ENCODE measurements around the gene POMT1. TPM values are rescaled to one million over a fixed set of nuclear protein-coding genes. Genes with fewer than 3 reads are reported as not detected.

Gene POMT1
- total RNA-seq, 1 donor from 2014 or later = 31.1 TPM

- Histone ChIP-seq H4K20me1 (ENCODE audit: low read depth) (no peaks in the 10 kb centered on the region), H3K27me3 (no peaks in the 10 kb centered on the region), H3K4me1 (no peaks in the 10 kb centered on the region), H3K27ac (no peak overlapping the region), H3K9ac (no peak overlapping the region), H3K79me2 (ENCODE audit: low read depth) (no peaks in the 10 kb centered on the region), H3K4me2 (no peak overlapping the region), H3K36me3 (peaks cover 3% of the 10 kb centered on the region), H3F3A (ENCODE audit: low read depth) (no peaks in the 10 kb centered on the region), H3K4me3 (no peak overlapping the region), H3K9me3 (ENCODE audit: low read depth) (peaks cover 5% of the 10 kb centered on the region), H2AFZ (replicated peaks) (no peak overlapping the region)
- H3K27ac Mint-ChIP-seq = no peak overlapping the region
- no peak overlapping the region for H3K4me3 Mint-ChIP-seq
- H3K4me1 Mint-ChIP-seq = no peaks in the 10 kb centered on the region
- H3K36me3 Mint-ChIP-seq = peaks cover 8% of the 10 kb centered on the region
- TF ChIP-seq EZH2phosphoT487 (IDR thresholded peaks at IDR 0.05) = no peak
- TF ChIP-seq EZH2 (IDR thresholded peaks at IDR 0.05) = no peak
- TF ChIP-seq, protein P1, sequence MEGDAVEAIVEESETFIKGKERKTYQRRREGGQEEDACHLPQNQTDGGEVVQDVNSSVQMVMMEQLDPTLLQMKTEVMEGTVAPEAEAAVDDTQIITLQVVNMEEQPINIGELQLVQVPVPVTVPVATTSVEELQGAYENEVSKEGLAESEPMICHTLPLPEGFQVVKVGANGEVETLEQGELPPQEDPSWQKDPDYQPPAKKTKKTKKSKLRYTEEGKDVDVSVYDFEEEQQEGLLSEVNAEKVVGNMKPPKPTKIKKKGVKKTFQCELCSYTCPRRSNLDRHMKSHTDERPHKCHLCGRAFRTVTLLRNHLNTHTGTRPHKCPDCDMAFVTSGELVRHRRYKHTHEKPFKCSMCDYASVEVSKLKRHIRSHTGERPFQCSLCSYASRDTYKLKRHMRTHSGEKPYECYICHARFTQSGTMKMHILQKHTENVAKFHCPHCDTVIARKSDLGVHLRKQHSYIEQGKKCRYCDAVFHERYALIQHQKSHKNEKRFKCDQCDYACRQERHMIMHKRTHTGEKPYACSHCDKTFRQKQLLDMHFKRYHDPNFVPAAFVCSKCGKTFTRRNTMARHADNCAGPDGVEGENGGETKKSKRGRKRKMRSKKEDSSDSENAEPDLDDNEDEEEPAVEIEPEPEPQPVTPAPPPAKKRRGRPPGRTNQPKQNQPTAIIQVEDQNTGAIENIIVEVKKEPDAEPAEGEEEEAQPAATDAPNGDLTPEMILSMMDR (IDR thresholded peaks at IDR 0.05) = no peak
- peaks cover 16% of the 10 kb centered on the region for H3K9me3 Mint-ChIP-seq
- no peak for DNase-seq (ENCODE audit: low spot score)
- H3K27me3 Mint-ChIP-seq (ENCODE audit: insufficient read depth, low read depth) = no peaks in the 10 kb centered on the region
Observed at GRCh38 chr9:131565369-131565768, 62.7 kb downstream of the POMT1 start.

GRCh38 chr9:131566158-131566557 is 63.4 kb downstream of the POMT1 start:
- H3F3A ChIP-seq (ENCODE audit: low read depth) = no peaks in the 10 kb centered on the region
- Mint-ChIP-seq H3K27me3 (ENCODE audit: insufficient read depth, low read depth) (no peaks in the 10 kb centered on the region), H3K9me3 (peaks cover 16% of the 10 kb centered on the region), H3K4me1 (no peaks in the 10 kb centered on the region), H3K4me3 (no peak overlapping the region), H3K27ac (no peak overlapping the region), H3K36me3 (peaks cover 9% of the 10 kb centered on the region)
- no peaks in the 10 kb centered on the region for H3K4me1 ChIP-seq
- H3K27me3 ChIP-seq = no peaks in the 10 kb centered on the region
- no peaks in the 10 kb centered on the region for H4K20me1 ChIP-seq (ENCODE audit: low read depth)
- no peak overlapping the region for H3K4me3 ChIP-seq
- no peak overlapping the region for H3K9ac ChIP-seq
- H3K4me2 ChIP-seq = no peak overlapping the region
- H3K36me3 ChIP-seq = no peaks in the 10 kb centered on the region
- no peak overlapping the region for H3K27ac ChIP-seq
- no peak for TF ChIP-seq EZH2 (IDR thresholded peaks at IDR 0.05)
- TF ChIP-seq, protein P1 (IDR thresholded peaks at IDR 0.05) = no peak
- TF ChIP-seq EZH2phosphoT487 (IDR thresholded peaks at IDR 0.05) = no peak
- H3K79me2 ChIP-seq (ENCODE audit: low read depth) = no peaks in the 10 kb centered on the region
- no peak for DNase-seq (ENCODE audit: low spot score)
- H2AFZ ChIP-seq (replicated peaks) = no peak overlapping the region
- H3K9me3 ChIP-seq (ENCODE audit: low read depth) = no peaks in the 10 kb centered on the region

DNA sequence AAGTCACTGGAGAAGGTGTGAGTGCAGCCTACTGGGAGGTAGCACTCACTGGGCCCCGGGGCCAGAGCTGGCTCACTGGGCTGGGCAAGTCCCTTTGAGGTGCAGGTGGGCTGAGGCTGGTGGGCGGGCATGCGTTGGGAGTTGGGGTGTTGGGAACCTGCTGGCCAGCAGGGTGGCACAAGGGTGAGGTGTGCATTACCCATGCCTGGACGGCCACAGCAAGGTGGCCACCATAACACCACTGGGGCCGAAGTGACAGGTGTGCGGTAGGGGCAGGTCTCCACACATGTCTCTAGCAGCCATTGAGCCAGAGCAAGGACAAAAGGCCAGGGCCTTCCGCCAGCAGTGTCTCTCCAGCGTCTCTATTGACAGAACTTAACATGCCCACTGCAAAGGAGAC is 65.2 kb downstream of the POMT1 start:
- no peaks in the 10 kb centered on the region for H3K4me1 ChIP-seq
- no peaks in the 10 kb centered on the region for H3K27me3 ChIP-seq
- Mint-ChIP-seq H3K27me3 (ENCODE audit: insufficient read depth, low read depth) (no peaks in the 10 kb centered on the region), H3K9me3 (peaks cover 9% of the 10 kb centered on the region), H3K36me3 (peaks cover 13% of the 10 kb centered on the region), H3K4me3 (no peak overlapping the region), H3K4me1 (no peaks in the 10 kb centered on the region), H3K27ac (no peak overlapping the region)
- no peaks in the 10 kb centered on the region for H3F3A ChIP-seq (ENCODE audit: low read depth)
- no peaks in the 10 kb centered on the region for H3K79me2 ChIP-seq (ENCODE audit: low read depth)
- no peak overlapping the region for H3K27ac ChIP-seq
- H3K9me3 ChIP-seq (ENCODE audit: low read depth) = no peaks in the 10 kb centered on the region
- no peak for DNase-seq (ENCODE audit: low spot score)
- H3K9ac ChIP-seq = no peak overlapping the region
- H3K4me2 ChIP-seq = no peak overlapping the region
- H3K4me3 ChIP-seq = no peak overlapping the region
- TF ChIP-seq, protein P1 (IDR thresholded peaks at IDR 0.05) = no peak
- no peak for TF ChIP-seq EZH2 (IDR thresholded peaks at IDR 0.05)
- no peak for TF ChIP-seq EZH2phosphoT487 (IDR thresholded peaks at IDR 0.05)
- H4K20me1 ChIP-seq (ENCODE audit: low read depth) = no peaks in the 10 kb centered on the region
- H3K36me3 ChIP-seq = no peaks in the 10 kb centered on the region
- no peak overlapping the region for H2AFZ ChIP-seq (replicated peaks)

Small RNAs within 50 kb of the gene (small RNA-seq; reads per million reads assigned to genes)
- gene SNORD62A (2.8 reads per million, percentile 91 among the genes with 10 or more reads in this experiment), gene SNORD62B (0.68 reads per million, percentile 67 among the genes with 10 or more reads in this experiment)

Other genes starting within 250 kb of the POMT1 start
- 0.32 and 1.5 TPM in 2 replicates for gene FAM78A, start 226.4 kb upstream of the POMT1 start, total RNA-seq (ENCODE audit: low replicate concordance)
- gene PLPP7, start 213.2 kb upstream of the POMT1 start, total RNA-seq (ENCODE audit: low replicate concordance) = 5.4 and 11.5 TPM in 2 replicates
- gene PRRC2B, start 108.8 kb upstream of the POMT1 start, total RNA-seq (ENCODE audit: low replicate concordance) = 139 and 148 TPM in 2 replicates
- gene UCK1, start 28.3 kb downstream of the POMT1 start, total RNA-seq (ENCODE audit: low replicate concordance) = 30.7 and 41.1 TPM in 2 replicates
- not detected in 2 replicates for gene PRRT1B, start 42.6 kb downstream of the POMT1 start, total RNA-seq (ENCODE audit: low replicate concordance)
- 33.3 and 34.6 TPM in 2 replicates for gene RAPGEF1, start 237.2 kb downstream of the POMT1 start, total RNA-seq (ENCODE audit: low replicate concordance)